ENCODE results near the gene FUCA1.

DNA sequence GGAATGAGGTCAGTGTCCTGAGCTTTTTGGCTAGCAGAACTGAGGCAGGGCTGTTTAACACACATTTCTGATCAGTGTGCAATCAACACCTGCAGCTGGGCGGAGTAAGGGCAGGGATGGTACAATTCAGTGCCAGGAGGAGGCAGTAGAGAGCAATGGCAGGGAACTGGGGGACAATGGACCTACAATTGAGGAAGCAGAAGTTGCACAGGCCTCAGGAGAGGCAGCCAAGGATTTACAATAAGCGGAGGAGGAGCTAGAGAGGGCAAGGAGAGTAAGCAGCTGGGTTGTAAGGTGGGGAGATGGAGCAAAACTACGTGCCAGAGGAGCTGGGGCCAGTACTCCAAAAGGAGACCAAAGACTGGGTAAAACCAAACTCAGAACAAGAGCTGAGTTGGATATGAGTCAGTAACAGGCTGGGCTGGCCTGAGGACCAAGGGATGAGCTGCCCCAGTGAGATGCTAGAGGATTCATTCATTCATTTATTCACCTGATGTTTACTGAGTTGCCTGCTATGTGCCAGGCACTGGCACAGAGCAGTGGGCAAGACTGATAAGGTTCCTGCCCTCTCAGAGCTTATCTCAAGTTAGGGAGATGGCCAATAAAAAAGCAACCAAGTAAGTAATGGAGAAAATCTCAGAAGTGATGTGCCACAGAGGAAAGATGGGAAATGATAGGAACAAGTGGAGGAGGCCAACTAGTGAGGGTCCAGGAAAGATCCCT is 57.1 kb downstream of the FUCA1 start:
- TF ChIP-seq, protein P1, sequence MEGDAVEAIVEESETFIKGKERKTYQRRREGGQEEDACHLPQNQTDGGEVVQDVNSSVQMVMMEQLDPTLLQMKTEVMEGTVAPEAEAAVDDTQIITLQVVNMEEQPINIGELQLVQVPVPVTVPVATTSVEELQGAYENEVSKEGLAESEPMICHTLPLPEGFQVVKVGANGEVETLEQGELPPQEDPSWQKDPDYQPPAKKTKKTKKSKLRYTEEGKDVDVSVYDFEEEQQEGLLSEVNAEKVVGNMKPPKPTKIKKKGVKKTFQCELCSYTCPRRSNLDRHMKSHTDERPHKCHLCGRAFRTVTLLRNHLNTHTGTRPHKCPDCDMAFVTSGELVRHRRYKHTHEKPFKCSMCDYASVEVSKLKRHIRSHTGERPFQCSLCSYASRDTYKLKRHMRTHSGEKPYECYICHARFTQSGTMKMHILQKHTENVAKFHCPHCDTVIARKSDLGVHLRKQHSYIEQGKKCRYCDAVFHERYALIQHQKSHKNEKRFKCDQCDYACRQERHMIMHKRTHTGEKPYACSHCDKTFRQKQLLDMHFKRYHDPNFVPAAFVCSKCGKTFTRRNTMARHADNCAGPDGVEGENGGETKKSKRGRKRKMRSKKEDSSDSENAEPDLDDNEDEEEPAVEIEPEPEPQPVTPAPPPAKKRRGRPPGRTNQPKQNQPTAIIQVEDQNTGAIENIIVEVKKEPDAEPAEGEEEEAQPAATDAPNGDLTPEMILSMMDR (IDR thresholded peaks at IDR 0.05) = peak; percentile 41 to 76 (median 56)
- TF ChIP-seq POLR2A (IDR thresholded peaks at IDR 0.05) = no peak
